ENCODE measurements around the gene PTX4.

The PTX4 gene

DNA sequence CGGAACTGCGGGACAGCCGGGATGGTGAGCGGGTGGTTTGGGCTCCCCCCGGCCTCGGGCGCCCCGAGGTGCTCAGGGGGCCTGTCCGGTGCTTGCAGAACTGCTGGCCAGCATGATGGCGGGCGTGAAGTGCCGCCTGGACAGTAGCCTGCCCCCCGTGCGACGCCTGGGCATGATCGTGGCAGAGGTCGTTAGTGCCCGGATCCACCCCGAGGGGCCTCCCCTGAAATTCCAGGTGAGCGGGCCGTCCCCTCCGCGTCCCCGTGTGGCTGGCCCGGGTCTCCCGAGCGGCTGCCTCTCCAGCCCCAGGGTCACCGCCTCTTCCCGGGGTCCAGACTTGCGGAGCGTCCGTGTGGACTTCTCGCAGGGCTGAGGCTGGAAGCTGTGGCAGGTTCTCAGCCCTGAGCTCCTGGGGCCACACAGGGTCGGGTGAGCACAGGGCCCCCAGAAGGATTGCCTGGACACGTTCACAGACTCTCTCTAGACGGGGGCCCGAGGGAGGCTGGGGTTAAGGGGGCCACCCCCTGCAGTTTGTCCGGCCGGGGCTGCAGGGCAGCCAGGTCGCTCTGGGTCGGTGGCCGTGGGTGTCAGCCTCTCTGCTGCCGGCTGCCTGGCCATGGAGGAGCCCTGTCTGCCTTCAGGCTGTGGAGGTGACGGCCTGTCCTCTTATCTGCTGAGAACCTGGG is 11.9 kb upstream of the PTX4 start:
- H3K4me3 ChIP-seq (ENCODE audit: low read depth, low read length): no peak overlapping the region
- no peak for DNase-seq (ENCODE audit: low read depth)
- TF ChIP-seq, protein P1, sequence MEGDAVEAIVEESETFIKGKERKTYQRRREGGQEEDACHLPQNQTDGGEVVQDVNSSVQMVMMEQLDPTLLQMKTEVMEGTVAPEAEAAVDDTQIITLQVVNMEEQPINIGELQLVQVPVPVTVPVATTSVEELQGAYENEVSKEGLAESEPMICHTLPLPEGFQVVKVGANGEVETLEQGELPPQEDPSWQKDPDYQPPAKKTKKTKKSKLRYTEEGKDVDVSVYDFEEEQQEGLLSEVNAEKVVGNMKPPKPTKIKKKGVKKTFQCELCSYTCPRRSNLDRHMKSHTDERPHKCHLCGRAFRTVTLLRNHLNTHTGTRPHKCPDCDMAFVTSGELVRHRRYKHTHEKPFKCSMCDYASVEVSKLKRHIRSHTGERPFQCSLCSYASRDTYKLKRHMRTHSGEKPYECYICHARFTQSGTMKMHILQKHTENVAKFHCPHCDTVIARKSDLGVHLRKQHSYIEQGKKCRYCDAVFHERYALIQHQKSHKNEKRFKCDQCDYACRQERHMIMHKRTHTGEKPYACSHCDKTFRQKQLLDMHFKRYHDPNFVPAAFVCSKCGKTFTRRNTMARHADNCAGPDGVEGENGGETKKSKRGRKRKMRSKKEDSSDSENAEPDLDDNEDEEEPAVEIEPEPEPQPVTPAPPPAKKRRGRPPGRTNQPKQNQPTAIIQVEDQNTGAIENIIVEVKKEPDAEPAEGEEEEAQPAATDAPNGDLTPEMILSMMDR (conservative IDR thresholded peaks at IDR 0.05; ENCODE audit: low read depth, low read length): no peak

DNA sequence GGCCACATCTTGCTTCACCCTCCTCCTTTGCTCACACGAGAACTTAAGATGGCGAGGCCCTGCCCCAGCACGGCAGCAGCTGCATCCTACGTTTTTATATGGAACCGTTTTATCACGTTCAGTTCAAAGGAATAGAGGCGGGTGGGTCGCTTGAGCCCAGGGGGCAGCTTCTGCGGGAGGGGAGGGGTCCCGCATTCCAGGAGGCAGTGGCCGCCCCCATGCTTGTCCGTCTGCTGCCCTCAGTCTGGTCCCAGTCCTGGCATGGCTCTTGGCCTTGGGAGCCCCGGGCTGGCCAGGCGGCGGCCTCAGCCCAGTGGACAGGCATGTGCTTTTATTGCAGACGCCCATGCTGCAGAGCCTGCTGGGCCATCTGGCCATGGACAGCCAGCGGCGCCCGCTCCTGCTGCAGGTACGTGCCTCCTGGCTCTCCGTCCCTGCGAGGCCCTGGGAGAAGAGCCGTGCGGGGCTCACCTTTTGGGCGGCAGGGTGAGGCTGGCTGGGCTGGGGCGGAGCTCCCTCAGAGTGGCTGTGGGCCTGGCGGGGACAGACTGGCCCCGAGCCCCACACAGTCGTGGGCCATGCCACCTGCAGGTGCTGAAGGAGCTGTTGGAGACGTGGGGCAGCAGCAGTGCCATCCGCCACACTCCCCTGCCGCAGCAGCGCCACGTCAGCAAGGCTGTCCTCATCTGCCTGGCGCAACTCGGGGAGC is 11.2 kb upstream of the PTX4 start:
- DNase-seq (ENCODE audit: low read depth): no peak
- TF ChIP-seq, protein P1 (conservative IDR thresholded peaks at IDR 0.05; ENCODE audit: low read depth, low read length): no peak
- H3K4me3 ChIP-seq (ENCODE audit: low read depth, low read length): no peak overlapping the region

DNA sequence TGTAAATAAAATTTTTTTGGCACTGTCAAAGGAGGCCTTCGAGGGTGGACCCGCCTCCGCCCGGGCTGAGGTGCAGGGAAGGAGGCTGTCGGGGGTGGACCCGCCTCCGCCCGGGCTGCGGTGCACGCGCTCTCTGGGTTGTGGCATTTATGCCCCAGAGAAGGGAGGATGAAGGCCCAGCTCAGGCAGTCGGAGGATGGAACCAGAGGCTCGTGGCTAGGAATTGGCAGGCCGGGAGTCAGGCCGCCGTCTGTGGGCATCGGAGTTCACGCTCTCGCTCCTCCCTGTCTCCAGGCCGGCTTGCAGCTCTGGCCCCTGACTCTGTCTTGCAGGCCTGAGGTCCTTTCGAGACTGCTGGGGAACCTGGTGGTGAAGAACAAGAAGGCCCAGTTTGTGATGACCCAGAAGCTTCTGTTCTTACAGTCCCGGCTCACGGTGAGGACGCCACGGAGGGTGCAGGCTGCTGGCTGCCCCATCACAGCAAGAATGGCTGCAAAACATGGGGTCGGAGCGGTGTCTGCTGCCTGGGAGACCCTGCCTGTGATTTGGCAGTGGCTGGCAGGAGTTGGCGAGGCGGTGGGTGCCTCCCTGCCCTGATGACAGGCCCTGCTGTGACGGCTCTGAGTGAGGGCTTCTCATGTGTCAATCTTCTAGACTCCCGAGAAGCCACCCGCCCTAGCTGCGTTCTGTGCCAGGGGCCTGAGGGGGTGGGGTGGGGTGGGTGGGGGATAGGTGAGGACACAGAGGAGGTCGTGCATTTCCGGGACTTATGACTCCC is 10.3 kb upstream of the PTX4 start:
- TF ChIP-seq, protein P1 (conservative IDR thresholded peaks at IDR 0.05; ENCODE audit: low read depth, low read length): no peak
- no peak overlapping the region for H3K4me3 ChIP-seq (ENCODE audit: low read depth, low read length)
- DNase-seq (ENCODE audit: low read depth): no peak

DNA sequence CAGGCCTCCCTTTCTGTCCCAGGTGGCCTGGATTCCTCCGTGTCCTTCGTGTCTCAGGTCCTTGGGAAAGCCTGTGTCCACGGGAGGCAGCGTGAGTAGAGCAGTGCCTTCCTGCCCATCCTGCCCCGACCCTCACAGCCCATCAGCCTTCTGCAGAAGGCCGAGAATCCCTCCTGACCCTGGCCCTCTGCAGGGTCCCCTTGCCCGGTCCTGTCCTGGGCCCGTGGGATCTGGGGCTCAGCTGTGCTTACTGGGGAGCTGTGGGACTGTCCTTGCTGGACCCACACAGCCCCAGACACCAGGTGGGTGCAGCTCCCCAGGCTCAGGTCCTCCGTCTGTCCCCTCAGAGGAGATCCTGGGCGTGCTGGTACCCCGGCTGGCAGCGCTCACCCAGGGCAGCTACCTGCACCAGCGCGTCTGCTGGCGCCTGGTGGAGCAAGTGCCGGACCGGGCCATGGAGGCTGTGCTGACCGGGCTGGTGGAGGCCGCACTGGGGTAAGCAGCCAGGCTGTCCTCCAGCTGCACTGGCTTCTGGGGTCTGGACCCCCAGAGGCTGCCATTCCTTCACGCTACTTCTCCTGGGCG is 8.4 kb upstream of the PTX4 start:
- DNase-seq (ENCODE audit: low read depth): no peak
- TF ChIP-seq, protein P1 (conservative IDR thresholded peaks at IDR 0.05; ENCODE audit: low read depth, low read length): no peak
- H3K4me3 ChIP-seq (ENCODE audit: low read depth, low read length): no peak overlapping the region

DNA sequence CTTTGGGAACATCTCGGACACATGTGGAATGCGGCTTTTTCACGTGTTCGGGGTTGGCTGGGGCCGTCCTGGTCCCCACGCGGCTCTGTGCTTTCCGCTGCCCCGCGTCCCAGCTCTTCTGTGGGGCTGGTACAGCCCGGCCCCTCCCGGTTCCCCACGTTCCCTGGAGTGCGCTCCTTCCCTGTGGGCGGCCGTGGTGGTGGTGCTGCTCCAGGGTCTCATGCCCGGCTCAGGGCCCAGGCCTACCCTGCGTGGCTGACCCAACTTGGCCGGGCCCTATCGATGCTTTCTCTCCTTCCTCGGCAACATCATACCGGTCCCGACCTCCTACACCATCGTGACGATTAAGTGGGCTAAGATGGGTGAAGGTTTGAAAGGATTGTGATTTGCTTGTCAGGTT is 7.7 kb upstream of the PTX4 start:
- DNase-seq (ENCODE audit: low read depth): no peak
- TF ChIP-seq, protein P1 (conservative IDR thresholded peaks at IDR 0.05; ENCODE audit: low read depth, low read length): no peak
- H3K4me3 ChIP-seq (ENCODE audit: low read depth, low read length): no peak overlapping the region

DNA sequence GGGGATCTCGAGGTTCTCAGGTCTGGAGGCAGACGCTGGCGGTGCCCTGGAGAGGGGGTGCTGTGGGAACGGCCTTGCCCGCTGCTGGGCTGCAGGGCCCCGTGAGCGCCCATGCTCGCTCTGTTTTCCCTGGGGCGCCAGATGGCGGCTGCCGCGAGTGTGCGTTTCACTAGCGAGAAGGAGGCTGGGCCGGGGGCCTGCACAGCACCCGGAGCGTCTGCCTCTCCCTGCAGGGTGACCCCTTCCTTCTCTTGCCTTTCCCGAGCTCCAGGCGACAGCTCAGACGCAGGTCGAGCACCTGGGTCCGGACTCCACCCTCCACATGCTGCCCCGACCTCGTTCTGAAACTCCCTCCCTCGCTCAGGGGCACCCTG is 7.1 kb upstream of the PTX4 start:
- TF ChIP-seq, protein P1 (conservative IDR thresholded peaks at IDR 0.05; ENCODE audit: low read depth, low read length): no peak
- no peak overlapping the region for H3K4me3 ChIP-seq (ENCODE audit: low read depth, low read length)
- no peak for DNase-seq (ENCODE audit: low read depth)
